Measurements from ENCODE around the gene SH3PXD2A. TPM values are rescaled to one million over a fixed set of nuclear protein-coding genes. Genes with fewer than 3 reads are reported as not detected.

The SH3PXD2A gene
- total RNA-seq, 1 experiment from 2014 or later, result 4.5 TPM

DNA sequence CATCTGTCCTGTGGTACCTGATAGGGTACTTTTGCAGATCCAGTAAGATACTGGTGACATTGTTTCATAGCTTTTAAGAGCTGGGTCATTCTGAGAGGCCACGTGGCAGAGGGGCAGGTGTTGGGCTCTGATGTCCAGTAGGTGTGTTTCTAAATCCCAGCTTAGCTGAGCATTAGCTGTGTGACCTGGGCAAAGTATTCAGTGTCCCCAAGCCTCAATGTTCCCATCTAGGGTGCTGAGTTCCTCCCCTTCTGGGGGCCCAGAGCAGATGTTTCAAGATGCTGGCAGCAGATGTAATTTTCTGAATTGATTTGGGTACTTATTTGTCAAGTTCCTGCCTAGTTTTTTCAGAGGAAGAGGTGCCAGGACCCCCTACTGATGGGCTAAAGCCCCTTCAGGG, 309.0 kb downstream of the SH3PXD2A start:
- H2BK15ac ChIP-seq (ENCODE audit: low read depth, low read length), result no peak overlapping the region
- TF ChIP-seq, protein P1, sequence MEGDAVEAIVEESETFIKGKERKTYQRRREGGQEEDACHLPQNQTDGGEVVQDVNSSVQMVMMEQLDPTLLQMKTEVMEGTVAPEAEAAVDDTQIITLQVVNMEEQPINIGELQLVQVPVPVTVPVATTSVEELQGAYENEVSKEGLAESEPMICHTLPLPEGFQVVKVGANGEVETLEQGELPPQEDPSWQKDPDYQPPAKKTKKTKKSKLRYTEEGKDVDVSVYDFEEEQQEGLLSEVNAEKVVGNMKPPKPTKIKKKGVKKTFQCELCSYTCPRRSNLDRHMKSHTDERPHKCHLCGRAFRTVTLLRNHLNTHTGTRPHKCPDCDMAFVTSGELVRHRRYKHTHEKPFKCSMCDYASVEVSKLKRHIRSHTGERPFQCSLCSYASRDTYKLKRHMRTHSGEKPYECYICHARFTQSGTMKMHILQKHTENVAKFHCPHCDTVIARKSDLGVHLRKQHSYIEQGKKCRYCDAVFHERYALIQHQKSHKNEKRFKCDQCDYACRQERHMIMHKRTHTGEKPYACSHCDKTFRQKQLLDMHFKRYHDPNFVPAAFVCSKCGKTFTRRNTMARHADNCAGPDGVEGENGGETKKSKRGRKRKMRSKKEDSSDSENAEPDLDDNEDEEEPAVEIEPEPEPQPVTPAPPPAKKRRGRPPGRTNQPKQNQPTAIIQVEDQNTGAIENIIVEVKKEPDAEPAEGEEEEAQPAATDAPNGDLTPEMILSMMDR (conservative IDR thresholded peaks at IDR 0.05), result no peak
- no CpG with 5 or more reads among the region's 1 CpG for WGBS (ENCODE audit: extremely low coverage, insufficient read length, low lambda C conversion rate)
- H3K27me3 ChIP-seq (ENCODE audit: insufficient read depth, low read length), result no peaks in the 10 kb centered on the region
- no peak overlapping the region for H3K9ac ChIP-seq (ENCODE audit: extremely low read depth, insufficient read length, low read length)
- no peaks in the 10 kb centered on the region for H3K23me2 ChIP-seq (ENCODE audit: insufficient read length, low read depth, low read length, poor library complexity, severe bottlenecking)
- no peak overlapping the region for H2BK20ac ChIP-seq (ENCODE audit: low read depth, low read length, poor library complexity, severe bottlenecking)
- H2BK12ac ChIP-seq (ENCODE audit: insufficient read length, low read depth, low read length), result no peak overlapping the region
- no peak overlapping the region for H3T11ph ChIP-seq (ENCODE audit: low read length)
- H2AK5ac ChIP-seq (ENCODE audit: insufficient read length, low read length), result no peak overlapping the region
- H4K91ac ChIP-seq (ENCODE audit: insufficient read length, low read depth, low read length), result no peak overlapping the region
- peaks cover 4% of the 10 kb centered on the region for H3K27me3 Mint-ChIP-seq (ENCODE audit: low read depth)
- no peaks in the 10 kb centered on the region for H3K9me3 ChIP-seq (ENCODE audit: control insufficient read depth, low read depth, low read length)
- no peak overlapping the region for H2BK5ac ChIP-seq (ENCODE audit: insufficient read length, low read length)
- H3K79me2 ChIP-seq (ENCODE audit: insufficient read depth, low read length), result no peaks in the 10 kb centered on the region
- H3K18ac ChIP-seq (ENCODE audit: insufficient read length, low read depth, low read length), result no peak overlapping the region
- no peak overlapping the region; a peak in 1 of 7 replicates for H3K27ac Mint-ChIP-seq
- no peaks in the 10 kb centered on the region for H3K9me3 Mint-ChIP-seq
- H4K20me1 ChIP-seq (ENCODE audit: control insufficient read depth, insufficient read depth, insufficient read length), result no peaks in the 10 kb centered on the region
- H3K23ac ChIP-seq (ENCODE audit: insufficient read length, low read depth, low read length), result no peak overlapping the region
- H3K4ac ChIP-seq (ENCODE audit: low read depth, low read length), result no peak overlapping the region
- H3K79me1 ChIP-seq (ENCODE audit: insufficient read depth, low read depth, low read length, poor library complexity, severe bottlenecking), result no peaks in the 10 kb centered on the region
- no peak overlapping the region for H4K8ac ChIP-seq (replicated peaks; ENCODE audit: insufficient read length, low read depth, low read length)
- H2AFZ ChIP-seq (ENCODE audit: low read length), result no peak overlapping the region
- H3K36me3 Mint-ChIP-seq (ENCODE audit: insufficient read depth in 1 of 3, low read depth in 3 of 3), result no peaks in the 10 kb centered on the region
- peaks cover 4% of the 10 kb centered on the region; the same call in 1 of the 2 replicates for H3K4me1 ChIP-seq (ENCODE audit: insufficient read depth, low read length)
- DNase-seq, result peak; percentile 8
- no peak overlapping the region for H3K27ac ChIP-seq (ENCODE audit: insufficient read length, low read depth, low read length)
- H3K56ac ChIP-seq (ENCODE audit: insufficient read length, low read depth, low read length), result no peak overlapping the region
- no peak overlapping the region for H4K5ac ChIP-seq (ENCODE audit: insufficient read length, low read depth, low read length)
- H3K4me1 Mint-ChIP-seq, result peaks cover 18 to 36% of the 10 kb centered on the region in 2 experiments
- H3K4me2 ChIP-seq (ENCODE audit: insufficient read depth, insufficient read length, low read length), result no peak overlapping the region
- H3K14ac ChIP-seq (ENCODE audit: insufficient read depth, low read length), result no peak overlapping the region
- H3K4me3 Mint-ChIP-seq, result no peak overlapping the region
- no peak overlapping the region for H2BK120ac ChIP-seq (ENCODE audit: low read depth, low read length, poor library complexity, severe bottlenecking)

Measured in H9 (cell line).